Osteocyte (in vitro differentiated cells): ENCODE measurements around the gene COPZ1. TPM values are rescaled to one million over a fixed set of nuclear protein-coding genes. Genes with fewer than 3 reads are reported as not detected.
"Not testable (repeated sequence)": the region's sequence is repeated elsewhere in the genome, so short reads cannot be mapped to it uniquely, and the experiment has no call there.

Experiments
- DNase-seq: peaks from one replicate; pipeline ENCODE4 v3.0.0; 2021; ENCODE audit warnings: mixed read lengths; ENCODE audit not compliant: unreplicated experiment; ENCODE audit errors: extremely low spot score
- H3K27ac Mint-ChIP-seq: one replicate; pipeline ENCODE4 v1.8.0; 2021; ENCODE audit warnings: mild to moderate bottlenecking, mixed read lengths; ENCODE audit not compliant: unreplicated experiment
- H3K27me3 Mint-ChIP-seq: one replicate; pipeline ENCODE4 v1.8.0; 2021; ENCODE audit warnings: mixed read lengths; ENCODE audit not compliant: unreplicated experiment
- H3K36me3 Mint-ChIP-seq: one replicate; pipeline ENCODE4 v1.8.0; 2021; ENCODE audit warnings: mixed read lengths; ENCODE audit not compliant: unreplicated experiment
- H3K4me1 Mint-ChIP-seq: one replicate; pipeline ENCODE4 v1.8.0; 2021; ENCODE audit warnings: mixed read lengths; ENCODE audit not compliant: unreplicated experiment
- H3K4me3 Mint-ChIP-seq: one replicate; pipeline ENCODE4 v1.8.0; 2021; ENCODE audit warnings: mild to moderate bottlenecking, moderate library complexity, mixed read lengths; ENCODE audit not compliant: unreplicated experiment
- H3K9me3 Mint-ChIP-seq: one replicate; pipeline ENCODE4 v1.8.0; 2021; ENCODE audit warnings: mixed read lengths; ENCODE audit not compliant: unreplicated experiment
- CTCF ChIP-seq: fragments of 200-600 bp; sonication (generic); IDR thresholded peaks from 2 replicates; pipeline ENCODE4 v1.5.0; 2021; ENCODE audit warnings: antibody characterized with exemption, mild to moderate bottlenecking, moderate library complexity
- total RNA-seq: library from RNA; stranded (reverse); gene quantifications from 2 replicates; pipeline ENCODE4 v1.2.1, GENCODE V29; 2021

Gene COPZ1
- total RNA-seq, 1 donor from 2014 or later = 136 TPM

- Mint-ChIP-seq H3K27me3 (peaks cover 12% of the 10 kb centered on the region), H3K4me1 (peaks cover 34% of the 10 kb centered on the region), H3K36me3 (no peaks in the 10 kb centered on the region), H3K9me3 (no peaks in the 10 kb centered on the region), H3K4me3 (no peak overlapping the region), H3K27ac (no peak overlapping the region)
- no peak for TF ChIP-seq CTCF
- no peak for DNase-seq
Observed at GRCh38 chr12:54304187-54304810, 20.6 kb upstream of the COPZ1 start.

GRCh38 chr12:54306925-54307741 is 17.8 kb upstream of the COPZ1 start:
- H3K4me1 Mint-ChIP-seq = peaks cover 13% of the 10 kb centered on the region
- no peak for TF ChIP-seq CTCF
- H3K36me3 Mint-ChIP-seq = no peaks in the 10 kb centered on the region
- no peak overlapping the region for H3K27ac Mint-ChIP-seq
- H3K4me3 Mint-ChIP-seq = no peak overlapping the region
- H3K27me3 Mint-ChIP-seq = peaks cover 12% of the 10 kb centered on the region
- H3K9me3 Mint-ChIP-seq = no peaks in the 10 kb centered on the region
- DNase-seq = no peak

- Mint-ChIP-seq H3K4me1 (peaks cover 7% of the 10 kb centered on the region), H3K4me3 (no peak overlapping the region), H3K36me3 (no peaks in the 10 kb centered on the region), H3K9me3 (no peaks in the 10 kb centered on the region), H3K27me3 (peaks cover 3% of the 10 kb centered on the region), H3K27ac (no peak overlapping the region)
- no peak for DNase-seq
- TF ChIP-seq CTCF = no peak
Observed at GRCh38 chr12:54311051-54311450, 13.9 kb upstream of the COPZ1 start.

GRCh38 chr12:54312309-54312708 is 12.6 kb upstream of the COPZ1 start:
- not testable (repeated sequence) for DNase-seq, H3K4me1 Mint-ChIP-seq, H3K27ac Mint-ChIP-seq, H3K27me3 Mint-ChIP-seq, H3K36me3 Mint-ChIP-seq, H3K4me3 Mint-ChIP-seq, H3K9me3 Mint-ChIP-seq

GRCh38 chr12:54321363-54321762 is 3.6 kb upstream of the COPZ1 start:
- H3K27me3 Mint-ChIP-seq = peaks cover 3% of the 10 kb centered on the region
- H3K36me3 Mint-ChIP-seq = no peaks in the 10 kb centered on the region
- H3K4me1 Mint-ChIP-seq = peaks cover 10% of the 10 kb centered on the region
- DNase-seq = no peak
- no peaks in the 10 kb centered on the region for H3K9me3 Mint-ChIP-seq
- H3K27ac Mint-ChIP-seq = no peak overlapping the region
- no peak for TF ChIP-seq CTCF
- H3K4me3 Mint-ChIP-seq = no peak overlapping the region

GRCh38 chr12:54325442-54326109 is 645 bp downstream of the COPZ1 start:
- Mint-ChIP-seq H3K4me3 (peak overlapping the region; percentile 99), H3K4me1 (peaks cover 42% of the 10 kb centered on the region), H3K27ac (peak overlapping the region; percentile 99)
- not testable (repeated sequence) for H3K27me3 Mint-ChIP-seq, H3K9me3 Mint-ChIP-seq, DNase-seq, H3K36me3 Mint-ChIP-seq
